HCT116 (cell line): ENCODE results near the gene ZFHX2. TPM values are rescaled to one million over a fixed set of nuclear protein-coding genes. Genes with fewer than 3 reads are reported as not detected.

Source experiments
- ATAC-seq: fragments of 200-7000 bp; cut with Tn5 transposase; 2 replicates; pipeline ENCODE4 v1.9.1; 2020; ENCODE audit warnings: mild to moderate bottlenecking, moderate library complexity
- BruUV-seq: library from RNA; stranded (reverse); fragments of 400-500 nt; replicated peaks from 2 replicates; lab custom pipeline; 2021; lab: Mats Ljungman, UMichigan
- CTCF ChIA-PET: fragments of 300-600 bp; sonication (Branson Sonifier 250); formaldehyde crosslinking; loops from one replicate; lab custom pipeline; 2021; ENCODE audit warnings: antibody characterized with exemption; lab: Charles Lee
- POLR2A ChIA-PET: fragments of 300-600, 350-600 bp; sonication (Branson Sonifier 250); formaldehyde crosslinking; loops from one replicate; lab custom pipeline; 2021; ENCODE audit warnings: antibody characterized with exemption; lab: Charles Lee
- RAD21 ChIA-PET, 2 experiments: fragments of 300-600 bp; sonication (Branson Sonifier 250); formaldehyde crosslinking; loops; one replicate each; lab custom pipeline; 2023; ENCODE audit warnings: low total read pairs in 2 of 2; ENCODE audit not compliant: uncharacterized antibody in 2 of 2, unreplicated experiment in 2 of 2, low non-redundant PET in 1 of 2; lab: Charles Lee
- DNase-seq: peaks from one replicate; pipeline ENCODE4 v3.0.0-alpha.2; 2010; ENCODE audit warnings: low read depth, low spot score
- H2AFZ ChIP-seq: fragments of 200-600 bp; shearing (Covaris generic), sonication (generic); 2 replicates; pipeline ENCODE4 v1.6.1; 2017; ENCODE audit warnings: low read depth, mixed run types, mixed read lengths, antibody characterized with exemption, low read length; ENCODE audit not compliant: poor library complexity, severe bottlenecking
- H3K27ac ChIP-seq: 2 replicates; pipeline ENCODE4 v1.5.1; 2012; ENCODE audit warnings: low read depth, low read length
- H3K27me3 ChIP-seq: fragments of 200-600 bp; sonication (generic); 2 replicates; pipeline ENCODE4 v1.6.1; 2016; ENCODE audit warnings: mixed run types, low read length, mixed read lengths; ENCODE audit not compliant: insufficient read depth
- H3K36me3 ChIP-seq, 2 experiments: fragments of 200-500 bp in 1 of 2; fragments of 200-600 bp in 1 of 2; sonication (Bioruptor generic) in 1 of 2; sonication (generic) in 1 of 2; 2 replicates each; pipeline versions ENCODE4 v1.5.1 to v1.6.1; 2014 to 2016; ENCODE audit warnings: low read length in 2 of 2, inconsistent platforms in 1 of 2, mixed read lengths in 1 of 2, mixed run types in 1 of 2; ENCODE audit not compliant: insufficient read depth in 2 of 2, control insufficient read depth in 1 of 2
- H3K4me1 ChIP-seq, 2 experiments: fragments of 200-600 bp in 1 of 2; sonication (generic) in 1 of 2; 2 replicates each; pipeline versions ENCODE4 v1.5.1 to v1.6.1; 2012 to 2017; ENCODE audit warnings: low read length in 2 of 2, inconsistent platforms in 1 of 2, mild to moderate bottlenecking in 1 of 2, mixed read lengths in 1 of 2, mixed run types in 1 of 2, moderate library complexity in 1 of 2; ENCODE audit not compliant: insufficient read depth in 2 of 2, control insufficient read depth in 1 of 2
- H3K4me2 ChIP-seq: fragments of 200-600 bp; sonication (generic); 2 replicates; pipeline ENCODE4 v1.6.1; 2017; ENCODE audit warnings: mixed run types, low read length, mixed read lengths
- H3K4me3 ChIP-seq, 2 experiments: fragments of 200-600 bp in 1 of 2; sonication (generic) in 1 of 2; replicated peaks in 1 of 2; 2 replicates each; pipeline ENCODE4 v1.5.1; 2011 to 2016; ENCODE audit warnings: low read length in 2 of 2, control low read depth in 1 of 2, low read depth in 1 of 2, mild to moderate bottlenecking in 1 of 2, mixed read lengths in 1 of 2, mixed run types in 1 of 2
- H3K79me2 ChIP-seq: fragments of 200-600 bp; sonication (generic); 2 replicates; pipeline ENCODE4 v1.6.1; 2017; ENCODE audit warnings: mild to moderate bottlenecking, mixed run types, low read length, moderate library complexity, mixed read lengths; ENCODE audit not compliant: insufficient read depth
- H3K9ac ChIP-seq: fragments of 200-600 bp; sonication (generic); 2 replicates; pipeline ENCODE4 v1.6.1; 2016; ENCODE audit warnings: low read length, mixed read lengths
- H3K9me2 ChIP-seq: fragments of 200-600 bp; sonication (generic), shearing (Covaris generic); 2 replicates; pipeline ENCODE4 v1.6.1; 2017; ENCODE audit warnings: mixed run types, mild to moderate bottlenecking, moderate library complexity; ENCODE audit not compliant: insufficient read depth
- H3K9me3 ChIP-seq, 2 experiments: fragments of 200-500 bp in 1 of 2; fragments of 200-600 bp in 1 of 2; sonication (Bioruptor generic) in 1 of 2; sonication (generic) in 1 of 2; 2 replicates each; pipeline ENCODE4 v1.6.1; 2014 to 2017; ENCODE audit warnings: low read length in 2 of 2, mixed read lengths in 2 of 2, inconsistent platforms in 1 of 2, low read depth in 1 of 2, mild to moderate bottlenecking in 1 of 2, mixed run types in 1 of 2, moderate library complexity in 1 of 2; ENCODE audit not compliant: control insufficient read depth in 1 of 2, insufficient read depth in 1 of 2
- H4K20me1 ChIP-seq: fragments of 200-600 bp; sonication (generic), shearing (Covaris generic); 2 replicates; pipeline ENCODE4 v1.6.1; 2017; ENCODE audit warnings: mixed run types, mild to moderate bottlenecking, moderate library complexity; ENCODE audit not compliant: insufficient read depth
- CBX3 ChIP-seq: IDR thresholded peaks from 2 replicates; pipeline ENCODE4 v1.6.1; 2012; ENCODE audit warnings: low read depth
- CTCF ChIP-seq, 3 experiments: fragments of 200-600 bp in 1 of 3; sonication (generic) in 1 of 3; IDR thresholded peaks in 2 of 3; conservative IDR thresholded peaks in 1 of 3; 2 replicates each; pipeline ENCODE4 v1.5.1; 2012 to 2017; ENCODE audit warnings: low read depth in 2 of 3, low read length in 2 of 3, antibody characterized with exemption in 1 of 3, borderline replicate concordance in 1 of 3, control low read depth in 1 of 3, mild to moderate bottlenecking in 1 of 3, mixed read lengths in 1 of 3, mixed run types in 1 of 3, moderate library complexity in 1 of 3; ENCODE audit not compliant: insufficient read depth in 1 of 3
- EGR1 ChIP-seq: IDR thresholded peaks from 2 replicates; pipeline ENCODE4 v1.6.1; 2012; ENCODE audit warnings: low read depth
- ELF1 ChIP-seq: IDR thresholded peaks from 2 replicates; pipeline ENCODE4 v1.6.1; 2012; ENCODE audit warnings: low read depth, borderline replicate concordance
- EZH2 ChIP-seq: fragments of 200-600 bp; sonication (generic); IDR thresholded peaks from 2 replicates; pipeline ENCODE4 v1.6.1; 2017; ENCODE audit warnings: antibody characterized with exemption, mixed run types
- EZH2phosphoT487 ChIP-seq: fragments of 200-600 bp; IDR thresholded peaks from 2 replicates; pipeline ENCODE4 v1.6.1; 2018; ENCODE audit warnings: antibody characterized with exemption, borderline replicate concordance
- FOSL1 ChIP-seq: IDR thresholded peaks from 2 replicates; pipeline ENCODE4 v1.6.1; 2012; ENCODE audit warnings: low read depth
- JUND ChIP-seq: IDR thresholded peaks from 2 replicates; pipeline ENCODE4 v1.6.1; 2012
- MAX ChIP-seq: IDR thresholded peaks from 2 replicates; pipeline ENCODE4 v1.6.1; 2012
- POLR2AphosphoS5 ChIP-seq: IDR thresholded peaks from 2 replicates; pipeline ENCODE4 v1.6.1; 2011; ENCODE audit warnings: mild to moderate bottlenecking, low read depth, low read length, moderate library complexity
- RAD21 ChIP-seq: IDR thresholded peaks from 2 replicates; pipeline ENCODE4 v1.6.1; 2012; ENCODE audit warnings: low read depth, mild to moderate bottlenecking
- REST ChIP-seq: IDR thresholded peaks from 2 replicates; pipeline ENCODE4 v1.6.1; 2012; ENCODE audit warnings: low read depth
- ZBTB33 ChIP-seq: IDR thresholded peaks from 2 replicates; pipeline ENCODE4 v1.6.1; 2011; ENCODE audit warnings: mild to moderate bottlenecking, low read length, moderate library complexity; ENCODE audit not compliant: insufficient replicate concordance; ENCODE audit errors: extremely low read depth
- ZFX ChIP-seq: fragments of 450-650 bp; IDR thresholded peaks from 2 replicates; pipeline ENCODE4 v1.6.1; 2017
- ZNF274 ChIP-seq: fragments of 200-500 bp; sonication (Bioruptor generic); IDR thresholded peaks from 2 replicates; pipeline ENCODE4 v1.6.1; 2014; ENCODE audit warnings: mild to moderate bottlenecking, low read depth, low read length, inconsistent platforms
- intact Hi-C: fragments of 100-400 bp; cut with micrococcal nuclease; formaldehyde crosslinking; loops from 2 replicates; pipeline ENCODE4 v1.10.0; 2022
- total RNA-seq: library from RNA; stranded (reverse); gene quantifications from one replicate; pipeline ENCODE4 v1.2.1, GENCODE V29; 2021; ENCODE audit not compliant: unreplicated experiment

Gene ZFHX2
- total RNA-seq, 1 experiment from 2014 or later: 3.6 TPM

- Histone ChIP-seq H3K9me3 (no peaks in the 10 kb centered on the region), H3K9me2 (no peaks in the 10 kb centered on the region), H3K79me2 (no peaks in the 10 kb centered on the region), H2AFZ (no peak overlapping the region), H4K20me1 (no peaks in the 10 kb centered on the region), H3K27ac (no peak overlapping the region), H3K36me3 (no peaks in the 10 kb centered on the region), H3K27me3 (no peaks in the 10 kb centered on the region), H3K4me3 (no peak overlapping the region), H3K4me1 (peaks cover 4 to 12% of the 10 kb centered on the region in 2 experiments; a peak in 3 of 4 replicates), H3K4me2 (no peak overlapping the region), H3K9ac (no peak overlapping the region)
- BruUV-seq: no TSS peak
- CTCF ChIA-PET: interaction anchor here (1.0 to 2.3 kb wide), 2 partner anchors 42 to 321 kb away, joined by 3 to 6 read pairs; no protein-coding TSS in a partner anchor
- TF ChIP-seq CBX3 (no peak), ZNF274 (no peak), ZFX (no peak), RAD21 (no peak), MAX (no peak), ZBTB33 (no peak), EZH2phosphoT487 (no peak), EZH2 (no peak), FOSL1 (no peak), EGR1 (no peak), ELF1 (no peak), JUND (no peak), POLR2AphosphoS5 (no peak), CTCF (IDR thresholded peaks at IDR 0.05 in 2 of 3, conservative IDR thresholded peaks at IDR 0.05 in 1 of 3; ENCODE audit: borderline replicate concordance in 1 of 3, insufficient read depth in 1 of 3, low read depth in 2 of 3, low read length in 2 of 3) (no peak), REST (no peak)
- DNase-seq: no peak
- POLR2A ChIA-PET: interaction anchor here (0.7 kb wide), 1 partner anchor 304 kb away, joined by 4 read pairs; the partner anchor contains the start of gene HOMEZ
- RAD21 ChIA-PET: no interaction called here
- intact Hi-C loops: no loop called here
- ATAC-seq: no peak
Observed at GRCh38 chr14:23590198-23590597, 38.6 kb upstream of the ZFHX2 start.
